K562 (cell line): Measurements from ENCODE around the gene GABARAP. TPM values are rescaled to one million over a fixed set of nuclear protein-coding genes. Genes with fewer than 3 reads are reported as not detected.

ENCODE experiments used
- ARID1B ChIP-seq: fragments of 450-650 bp; IDR thresholded peaks from 2 replicates; pipeline ENCODE4 v1.6.1; 2016; ENCODE audit warnings: antibody characterized with exemption, mild to moderate bottlenecking, inconsistent platforms
- CBFA2T3 ChIP-seq: fragments of 450-650 bp; IDR thresholded peaks from 2 replicates; pipeline ENCODE4 v1.6.1; 2017
- CHD2 ChIP-seq: IDR thresholded peaks from 2 replicates; pipeline ENCODE4 v1.6.1; 2011; ENCODE audit warnings: low read depth, low read length
- CHD4 ChIP-seq: fragments of 200-600 bp; sonication (generic); IDR thresholded peaks from 3 replicates; pipeline ENCODE4 v1.6.1; 2012; ENCODE audit warnings: low read depth, mild to moderate bottlenecking, mixed read lengths, low read length, inconsistent platforms; ENCODE audit not compliant: insufficient read depth, insufficient replicate concordance, poor library complexity, severe bottlenecking
- COPS2 ChIP-seq: fragments of 450-650 bp; conservative IDR thresholded peaks from 2 replicates; pipeline ENCODE4 v1.6.1; 2016; ENCODE audit warnings: mild to moderate bottlenecking, moderate library complexity
- CTBP1 ChIP-seq: fragments of 450-650 bp; IDR thresholded peaks from 2 replicates; pipeline ENCODE4 v1.6.1; 2016; ENCODE audit warnings: borderline replicate concordance
- DIDO1 ChIP-seq: fragments of 450-650 bp; IDR thresholded peaks from 2 replicates; pipeline ENCODE4 v1.6.1; 2016; ENCODE audit warnings: low read depth, missing biosample characterization, missing genetic modification characterization
- DPF2 ChIP-seq: fragments of 450-650 bp; IDR thresholded peaks from 2 replicates; pipeline ENCODE4 v1.6.1; 2016
- GATA2 ChIP-seq: sonication (generic); formaldehyde crosslinking; IDR thresholded peaks from 2 replicates; pipeline ENCODE4 v1.4.0; 2020; ENCODE audit warnings: mild to moderate bottlenecking, missing genetic modification reagents
- HDAC2 ChIP-seq: fragments of 450-650 bp; IDR thresholded peaks from 2 replicates; pipeline ENCODE4 v1.6.1; 2016; ENCODE audit warnings: mild to moderate bottlenecking
- KDM5B ChIP-seq: fragments of 200-600 bp; sonication (generic); IDR thresholded peaks from 2 replicates; pipeline ENCODE4 v1.6.1; 2012; ENCODE audit warnings: low read depth, mild to moderate bottlenecking, moderate library complexity, low read length, control low read depth, inconsistent platforms; ENCODE audit not compliant: insufficient replicate concordance
- LARP7 ChIP-seq: fragments of 450-650 bp; IDR thresholded peaks from 2 replicates; pipeline ENCODE4 v1.6.1; 2016
- MTA3 ChIP-seq: fragments of 450-650 bp; formaldehyde crosslinking; IDR thresholded peaks from 2 replicates; pipeline ENCODE4 v1.6.1; 2017; ENCODE audit warnings: mild to moderate bottlenecking, borderline replicate concordance
- NR2C2 ChIP-seq, 2 experiments: fragments of 200-800 bp in 1 of 2; sonication (Bioruptor generic) in 1 of 2; sonication (generic) in 1 of 2; formaldehyde crosslinking in 1 of 2; IDR thresholded peaks; 2 replicates each; pipeline versions ENCODE4 v1.6.1 to v1.8.0; 2016 to 2022; ENCODE audit warnings: mild to moderate bottlenecking in 1 of 2, missing compliant biosample characterization in 1 of 2, missing genetic modification characterization in 1 of 2, missing genetic modification reagents in 1 of 2
- PHF21A ChIP-seq: fragments of 450-650 bp; IDR thresholded peaks from 2 replicates; pipeline ENCODE4 v1.6.1; 2017; ENCODE audit warnings: low read depth, borderline replicate concordance
- POLR2A ChIP-seq: fragments of 450-650 bp; conservative IDR thresholded peaks from 2 replicates; pipeline ENCODE4 v1.6.1; 2016
- PURB ChIP-seq: sonication (generic); formaldehyde crosslinking; IDR thresholded peaks from 2 replicates; pipeline ENCODE4 v1.9.0; 2021; ENCODE audit warnings: low read depth, mild to moderate bottlenecking, missing genetic modification reagents
- SLC30A9 ChIP-seq: fragments of 250-450 bp; sonication (Bioruptor Pico); IDR thresholded peaks from 2 replicates; pipeline ENCODE4 v1.8.0; 2022; ENCODE audit warnings: mild to moderate bottlenecking, moderate library complexity
- SMAD4 ChIP-seq: fragments of 250-450 bp; sonication (Bioruptor Pico); conservative IDR thresholded peaks from 2 replicates; pipeline ENCODE4 v1.8.0; 2021; ENCODE audit warnings: inconsistent platforms, mild to moderate bottlenecking, moderate library complexity
- TARDBP ChIP-seq: fragments of 450-650 bp; IDR thresholded peaks from 2 replicates; pipeline ENCODE4 v1.6.1; 2016
- TRIM24 ChIP-seq, 2 experiments: fragments of 450-650 bp; IDR thresholded peaks; 2 replicates each; pipeline ENCODE4 v1.6.1; 2016
- polyA plus RNA-seq, 8 experiments: library from polyadenylated mRNA; depleted of rRNA in 4 of 8; stranded (reverse) in 5 of 8; unstranded in 3 of 8; fragments of >200 nt; fragmentation: Nextera tagmentation in 2 of 8; fragmentation: Illumina TruSeq in 1 of 8; extraction: Ambion mirVana in 2 of 8; extraction: Trizol in 1 of 8; gene quantifications; 2 replicates each; pipeline versions ENCODE4 v1.2.1 to v1.2.3, GENCODE V29; 2011 to 2014; ENCODE audit warnings: inconsistent platforms in 1 of 8, missing spikeins in 1 of 8
- total RNA-seq, 7 experiments: library from RNA; depleted of rRNA in 6 of 7; stranded (reverse); fragments of >200 nt in 6 of 7; fragmentation: Illumina TruSeq in 2 of 7; extraction: Trizol in 2 of 7; gene quantifications; 2 replicates each; pipeline versions ENCODE4 v1.2.1 to v1.2.3, GENCODE V29; 2011 to 2021; ENCODE audit warnings: low replicate concordance in 1 of 7
- TF ChIP-seq, protein P1 (sequence below): fragments of 450-650 bp; IDR thresholded peaks from 2 replicates; pipeline ENCODE4 v1.6.1; 2016; ENCODE audit warnings: borderline replicate concordance
- TF ChIP-seq, protein P2 (sequence below): fragments of 450-650 bp; formaldehyde crosslinking; IDR thresholded peaks from 2 replicates; pipeline ENCODE4 v1.4.0; 2022; ENCODE audit warnings: missing genetic modification characterization
- TF ChIP-seq, protein P3 (sequence below), 2 experiments: fragments of 450-650 bp; conservative IDR thresholded peaks; 2 replicates each; pipeline ENCODE4 v1.6.1; 2017; ENCODE audit warnings: mild to moderate bottlenecking in 2 of 2, moderate library complexity in 2 of 2

The GABARAP gene
- total and polyA plus RNA-seq, 9 of the 15 experiments (the other 6 are each of a cell fraction or from before 2014, with no cell fraction given), result 47.5 to 373 (median 152) TPM

DNA sequence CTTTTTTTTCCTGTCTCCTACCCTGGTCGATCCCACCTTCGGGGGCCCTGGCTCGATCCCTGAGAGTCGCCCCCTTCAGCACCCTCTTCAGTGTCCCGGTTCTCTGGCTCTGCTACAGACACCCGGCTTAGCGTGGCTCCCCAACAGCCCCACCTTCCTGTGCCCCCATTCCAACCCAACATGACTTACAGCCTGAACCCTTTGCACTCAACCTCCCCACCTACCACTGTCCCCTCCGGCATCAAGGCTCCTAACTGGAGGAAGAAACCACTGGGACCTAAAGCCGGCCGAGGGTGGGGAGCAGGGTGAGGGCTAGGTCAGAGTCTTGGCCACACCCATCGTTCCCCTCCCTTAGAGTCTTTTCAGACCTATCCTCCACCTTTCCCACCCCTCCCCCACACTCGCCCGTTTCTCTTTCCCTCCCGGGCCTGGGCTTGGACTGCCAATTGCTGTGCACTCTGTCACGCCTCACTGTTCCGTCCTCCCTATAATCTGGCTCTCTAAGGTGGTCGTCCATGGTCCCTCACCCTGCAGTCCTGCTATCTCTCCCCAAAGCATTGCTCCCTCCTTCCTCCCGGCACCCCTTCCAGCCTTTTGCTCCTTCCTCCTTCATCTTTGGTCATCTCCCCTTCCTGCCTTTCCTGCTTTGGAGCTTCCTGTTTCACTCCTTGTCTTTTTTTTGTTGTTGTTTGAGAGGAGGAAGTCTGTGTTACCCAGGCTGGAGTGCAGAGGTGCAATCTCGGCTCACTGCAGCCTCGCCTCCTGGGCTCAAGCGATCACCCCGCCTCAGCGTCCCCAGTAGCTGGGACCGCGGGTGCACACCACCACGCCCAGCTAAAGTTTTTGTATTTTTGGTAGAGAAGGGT is 20.9 kb upstream of the GABARAP start (continued):
- TF ChIP-seq, protein P1, sequence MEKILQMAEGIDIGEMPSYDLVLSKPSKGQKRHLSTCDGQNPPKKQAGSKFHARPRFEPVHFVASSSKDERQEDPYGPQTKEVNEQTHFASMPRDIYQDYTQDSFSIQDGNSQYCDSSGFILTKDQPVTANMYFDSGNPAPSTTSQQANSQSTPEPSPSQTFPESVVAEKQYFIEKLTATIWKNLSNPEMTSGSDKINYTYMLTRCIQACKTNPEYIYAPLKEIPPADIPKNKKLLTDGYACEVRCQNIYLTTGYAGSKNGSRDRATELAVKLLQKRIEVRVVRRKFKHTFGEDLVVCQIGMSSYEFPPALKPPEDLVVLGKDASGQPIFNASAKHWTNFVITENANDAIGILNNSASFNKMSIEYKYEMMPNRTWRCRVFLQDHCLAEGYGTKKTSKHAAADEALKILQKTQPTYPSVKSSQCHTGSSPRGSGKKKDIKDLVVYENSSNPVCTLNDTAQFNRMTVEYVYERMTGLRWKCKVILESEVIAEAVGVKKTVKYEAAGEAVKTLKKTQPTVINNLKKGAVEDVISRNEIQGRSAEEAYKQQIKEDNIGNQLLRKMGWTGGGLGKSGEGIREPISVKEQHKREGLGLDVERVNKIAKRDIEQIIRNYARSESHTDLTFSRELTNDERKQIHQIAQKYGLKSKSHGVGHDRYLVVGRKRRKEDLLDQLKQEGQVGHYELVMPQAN, result peak; percentile 27; the same call in 1 of the 2 replicates
- TF ChIP-seq LARP7, result 0 out of 2 replicates have a peak, but pooled peaks have one; percentile 42
- TF ChIP-seq GATA2 (CRISPR knock-in tag), result no peak
- TF ChIP-seq DIDO1, result no peak
- TF ChIP-seq MTA3, result peak; percentile 28; the same call in 1 of the 2 replicates
- TF ChIP-seq KDM5B, result peak; percentile 40
- TF ChIP-seq, protein P2, sequence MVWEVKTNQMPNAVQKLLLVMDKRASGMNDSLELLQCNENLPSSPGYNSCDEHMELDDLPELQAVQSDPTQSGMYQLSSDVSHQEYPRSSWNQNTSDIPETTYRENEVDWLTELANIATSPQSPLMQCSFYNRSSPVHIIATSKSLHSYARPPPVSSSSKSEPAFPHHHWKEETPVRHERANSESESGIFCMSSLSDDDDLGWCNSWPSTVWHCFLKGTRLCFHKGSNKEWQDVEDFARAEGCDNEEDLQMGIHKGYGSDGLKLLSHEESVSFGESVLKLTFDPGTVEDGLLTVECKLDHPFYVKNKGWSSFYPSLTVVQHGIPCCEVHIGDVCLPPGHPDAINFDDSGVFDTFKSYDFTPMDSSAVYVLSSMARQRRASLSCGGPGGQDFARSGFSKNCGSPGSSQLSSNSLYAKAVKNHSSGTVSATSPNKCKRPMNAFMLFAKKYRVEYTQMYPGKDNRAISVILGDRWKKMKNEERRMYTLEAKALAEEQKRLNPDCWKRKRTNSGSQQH (CRISPR knock-in tag), result 0 out of 2 replicates have a peak, but pooled peaks have one; percentile 34
- TF ChIP-seq CHD2, result peak; percentile 47; the same call in 1 of the 2 replicates
- no peak for TF ChIP-seq SMAD4 (CRISPR knock-in tag)
- TF ChIP-seq PURB (CRISPR knock-in tag), result no peak
- no peak for TF ChIP-seq CHD4
- no peak for TF ChIP-seq COPS2
- TF ChIP-seq NR2C2 (CRISPR knock-in tag; IDR thresholded peaks at IDR 0.05), result no peak
- 0 out of 2 replicates have a peak, but pooled peaks have one; percentile 0 for TF ChIP-seq NR2C2 (tag; IDR thresholded peaks at IDR 0.05)
- peak; percentile 76 for TF ChIP-seq HDAC2
- TF ChIP-seq SLC30A9 (CRISPR knock-in tag), result no peak
- peak; percentile 21; the same call in 1 of the 2 replicates for TF ChIP-seq CBFA2T3
- TF ChIP-seq ARID1B, result peak; percentile 65; the same call in 1 of the 2 replicates
- TF ChIP-seq, protein P3, sequence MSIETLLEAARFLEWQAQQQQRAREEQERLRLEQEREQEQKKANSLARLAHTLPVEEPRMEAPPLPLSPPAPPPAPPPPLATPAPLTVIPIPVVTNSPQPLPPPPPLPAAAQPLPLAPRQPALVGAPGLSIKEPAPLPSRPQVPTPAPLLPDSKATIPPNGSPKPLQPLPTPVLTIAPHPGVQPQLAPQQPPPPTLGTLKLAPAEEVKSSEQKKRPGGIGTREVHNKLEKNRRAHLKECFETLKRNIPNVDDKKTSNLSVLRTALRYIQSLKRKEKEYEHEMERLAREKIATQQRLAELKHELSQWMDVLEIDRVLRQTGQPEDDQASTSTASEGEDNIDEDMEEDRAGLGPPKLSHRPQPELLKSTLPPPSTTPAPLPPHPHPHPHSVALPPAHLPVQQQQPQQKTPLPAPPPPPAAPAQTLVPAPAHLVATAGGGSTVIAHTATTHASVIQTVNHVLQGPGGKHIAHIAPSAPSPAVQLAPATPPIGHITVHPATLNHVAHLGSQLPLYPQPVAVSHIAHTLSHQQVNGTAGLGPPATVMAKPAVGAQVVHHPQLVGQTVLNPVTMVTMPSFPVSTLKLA (conservative IDR thresholded peaks at IDR 0.05), result 0 out of 4 replicates have a peak, but pooled peaks of 1 of the 2 experiments have one; percentile 19
- TF ChIP-seq POLR2A, result peak; percentile 58
- TF ChIP-seq CTBP1, result peak; percentile 61; the same call in 1 of the 2 replicates
- peak in 1 of 2 experiments; percentile 53; a peak in 2 of 4 replicates for TF ChIP-seq TRIM24 (IDR thresholded peaks at IDR 0.05)
- peak; percentile 70 for TF ChIP-seq DPF2
- no peak for TF ChIP-seq TARDBP
- TF ChIP-seq PHF21A, result no peak
